ENCODE measurements around the gene MICB.
"Not testable (repeated sequence)": the region's sequence is repeated elsewhere in the genome, so short reads cannot be mapped to it uniquely, and the experiment has no call there.

The MICB gene

DNA sequence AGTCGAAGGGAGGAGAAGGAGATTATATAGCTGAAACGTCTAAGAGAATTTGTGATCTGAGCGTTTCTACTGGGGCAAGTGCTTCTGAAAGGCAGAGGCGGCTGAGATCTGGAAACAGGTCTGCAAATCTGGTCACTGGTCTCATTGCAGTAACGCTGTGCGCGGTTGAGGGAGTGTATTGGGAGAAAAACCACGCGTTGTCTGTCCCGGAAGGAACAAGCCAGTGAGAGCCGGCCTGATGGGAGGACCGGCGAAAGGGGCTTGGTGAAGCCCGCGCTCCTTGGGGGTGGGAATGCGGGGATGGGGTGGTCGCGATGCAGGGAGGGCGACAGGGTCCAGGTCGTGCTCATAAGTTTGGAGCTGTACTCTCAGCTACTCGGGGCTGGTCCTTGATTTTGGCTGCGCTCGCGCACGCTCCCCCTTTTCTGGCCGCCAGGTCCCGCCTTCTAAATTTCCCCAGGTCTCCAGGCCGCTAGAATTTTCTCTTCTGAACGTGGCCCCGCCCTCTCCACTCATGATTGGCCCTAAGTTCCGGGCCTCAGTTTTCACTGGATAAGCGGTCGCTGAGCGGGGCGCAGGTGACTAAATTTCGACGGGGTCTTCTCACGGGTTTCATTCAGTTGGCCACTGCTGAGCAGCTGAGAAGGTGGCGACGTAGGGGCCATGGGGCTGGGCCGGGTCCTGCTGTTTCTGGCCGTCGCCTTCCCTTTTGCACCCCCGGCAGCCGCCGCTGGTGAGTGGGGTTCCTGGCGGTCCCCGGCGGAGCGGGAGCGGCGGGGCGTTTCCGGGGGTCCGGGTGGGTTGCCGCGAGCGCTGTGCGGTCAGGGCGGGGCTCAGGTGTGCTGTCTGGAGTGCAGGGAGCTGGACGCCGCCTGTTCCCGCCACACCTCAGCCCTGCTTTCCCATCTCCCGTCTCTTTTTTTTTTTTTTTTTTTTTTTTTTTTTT, at the start of gene MICB:
TSS of gene MICB (plus strand) at position 615 of the 946 bp plus-strand sequence. CDS start at position 664, 49 bp downstream.
- DNase-seq: peak; percentile 89

DNA sequence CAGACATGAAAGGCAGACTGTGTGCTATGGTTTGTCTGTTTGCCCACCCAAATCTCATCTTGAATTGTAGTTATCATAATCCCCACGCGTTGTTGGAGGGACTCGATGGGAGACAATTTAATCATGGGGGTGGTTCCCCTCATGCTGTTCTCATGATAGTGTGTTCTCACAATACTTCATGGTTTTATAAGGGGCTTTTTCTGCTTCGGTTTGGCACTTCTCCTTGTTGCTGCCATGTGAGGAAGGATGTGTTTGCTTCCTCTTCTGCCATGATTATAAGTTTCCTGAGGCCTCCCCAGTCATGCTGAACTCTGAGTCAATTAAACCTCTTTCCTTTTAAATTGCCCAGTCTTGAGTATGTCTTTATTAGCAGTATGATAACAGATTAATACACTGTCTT, 47.2 kb upstream of the MICB start:
- DNase-seq: no peak

DNA sequence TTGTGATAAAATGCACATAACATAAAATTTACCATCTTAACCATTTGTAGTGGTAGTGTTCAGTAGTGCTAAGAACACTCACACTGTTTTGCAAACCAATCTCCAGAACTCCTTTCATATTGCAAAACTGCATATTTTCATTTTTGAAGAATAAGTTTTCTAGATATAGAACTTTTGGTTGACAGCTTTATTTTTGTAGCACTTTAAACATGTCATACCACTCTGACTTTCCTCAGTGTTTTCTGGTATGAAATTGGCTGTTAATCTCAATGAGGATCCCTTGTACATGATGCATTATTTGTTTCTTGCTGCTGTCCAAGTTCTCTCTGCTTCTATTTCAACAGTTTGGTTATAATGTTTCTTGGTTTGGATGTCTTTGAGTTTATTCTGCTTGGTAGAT, 45.1 kb upstream of the MICB start:
- DNase-seq: no peak

DNA sequence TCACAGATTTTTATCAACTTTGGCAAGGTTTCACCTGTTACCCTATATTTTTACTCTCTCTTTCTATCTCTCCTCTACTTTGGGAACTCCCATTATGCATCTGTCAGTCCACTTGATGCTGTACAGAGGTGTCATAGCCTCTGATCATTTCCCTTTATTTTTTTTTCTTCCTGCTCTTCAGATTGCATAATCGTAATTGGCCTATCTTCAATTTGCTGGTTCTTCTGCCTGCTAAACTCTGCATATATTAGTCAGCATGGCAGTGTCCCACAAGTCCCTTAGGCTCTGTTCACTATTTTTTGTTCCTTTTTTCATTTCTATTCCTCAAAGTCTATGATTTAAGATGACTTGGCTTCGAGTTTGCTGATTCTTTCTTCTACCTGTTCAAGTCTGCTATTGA, 44.7 kb upstream of the MICB start:
- DNase-seq: peak; percentile 43

DNA sequence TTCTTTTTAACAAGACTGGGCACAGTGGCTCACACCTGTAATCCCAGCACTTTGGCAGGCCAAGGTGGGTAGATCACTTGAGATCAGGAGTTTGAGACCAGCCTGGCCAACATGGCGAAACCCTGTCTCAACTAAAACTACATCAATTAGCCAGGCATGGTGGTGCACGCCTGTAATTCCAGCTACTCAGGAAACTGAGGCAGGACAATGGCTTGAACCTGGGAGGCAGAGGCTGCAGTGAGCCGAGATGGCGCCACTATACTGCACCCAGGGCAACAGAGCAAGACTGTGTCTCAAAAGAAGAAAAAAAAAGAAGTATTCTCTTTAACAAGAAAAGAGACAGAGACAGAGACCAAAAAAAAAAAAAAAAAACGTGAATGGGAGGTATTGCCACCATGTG, 38.1 kb upstream of the MICB start:
- not testable (repeated sequence) for DNase-seq

DNA sequence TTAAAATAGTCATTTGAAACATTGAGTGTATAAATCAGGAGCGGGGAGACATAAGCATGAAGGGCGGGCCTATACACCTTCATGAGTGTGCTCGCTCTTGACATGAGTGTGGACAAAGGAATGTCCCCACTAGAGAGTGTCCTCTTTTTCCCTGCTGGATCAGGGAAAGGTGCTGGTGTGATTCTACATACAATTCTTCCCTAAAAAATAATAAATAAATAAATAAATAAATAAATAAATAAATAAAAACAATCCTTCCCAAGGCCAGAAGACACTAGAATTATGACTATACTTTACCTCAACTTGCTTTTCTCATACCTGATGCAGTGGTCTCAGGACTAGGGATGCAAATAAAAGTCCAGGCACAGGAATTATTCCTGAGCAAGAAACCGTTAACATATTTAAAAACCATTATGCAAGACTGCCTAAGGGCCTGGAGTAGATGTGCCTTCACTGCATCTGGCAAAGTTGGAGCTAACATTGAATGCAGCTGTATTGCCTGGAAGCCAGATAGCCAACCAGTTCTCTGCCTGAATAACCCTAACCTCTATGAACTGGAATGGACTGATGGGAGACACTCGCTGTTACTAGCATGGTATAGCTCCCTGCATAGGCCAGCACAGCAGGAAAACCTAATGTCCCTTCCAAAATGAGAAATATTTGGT, 37.5 kb upstream of the MICB start:
- no peak for DNase-seq

DNA sequence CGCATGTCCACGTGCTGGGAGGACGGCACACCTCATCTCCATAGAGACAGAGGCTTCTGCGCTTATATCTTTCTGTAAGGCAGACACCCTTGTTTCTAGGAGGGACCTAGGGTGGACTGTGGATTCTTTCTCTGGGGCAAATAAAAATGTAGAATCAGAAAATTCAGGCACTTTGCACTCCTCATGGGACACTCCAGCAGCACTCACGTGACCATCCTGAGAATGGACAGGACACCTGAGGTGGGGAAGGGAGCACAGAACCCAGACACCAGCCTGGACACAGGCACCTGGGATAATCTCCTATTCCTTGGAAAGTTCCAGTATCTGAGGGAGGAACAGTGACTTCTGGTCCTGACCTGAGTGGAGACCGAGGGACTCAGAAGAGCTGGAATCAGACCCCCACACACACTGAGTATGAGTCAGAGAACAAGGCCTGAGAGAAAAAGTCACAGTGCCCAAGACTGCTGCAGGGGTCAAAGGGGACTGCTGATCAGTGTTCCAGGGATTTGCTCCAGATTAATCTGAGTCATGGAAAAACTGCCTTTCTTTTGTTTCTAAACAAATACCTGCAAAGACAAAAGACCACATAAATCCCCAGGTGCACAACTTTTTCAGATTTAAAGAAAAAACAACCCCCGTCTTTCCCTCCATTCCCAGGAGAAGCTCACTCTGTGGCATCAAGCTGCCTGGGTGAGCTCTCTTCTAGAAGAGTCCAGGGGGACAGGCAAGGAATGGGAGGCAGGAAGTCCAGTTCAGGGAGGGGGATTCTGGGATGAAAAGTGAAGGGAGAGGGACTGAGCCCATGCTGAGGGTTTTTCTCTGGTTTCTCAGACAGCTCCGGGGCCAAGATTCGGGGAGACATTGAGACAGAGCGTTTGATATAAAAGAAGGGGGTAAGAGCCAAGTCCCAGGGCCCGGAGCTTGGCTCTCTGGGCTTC, 35.6 kb upstream of the MICB start:
- DNase-seq: no peak

DNA sequence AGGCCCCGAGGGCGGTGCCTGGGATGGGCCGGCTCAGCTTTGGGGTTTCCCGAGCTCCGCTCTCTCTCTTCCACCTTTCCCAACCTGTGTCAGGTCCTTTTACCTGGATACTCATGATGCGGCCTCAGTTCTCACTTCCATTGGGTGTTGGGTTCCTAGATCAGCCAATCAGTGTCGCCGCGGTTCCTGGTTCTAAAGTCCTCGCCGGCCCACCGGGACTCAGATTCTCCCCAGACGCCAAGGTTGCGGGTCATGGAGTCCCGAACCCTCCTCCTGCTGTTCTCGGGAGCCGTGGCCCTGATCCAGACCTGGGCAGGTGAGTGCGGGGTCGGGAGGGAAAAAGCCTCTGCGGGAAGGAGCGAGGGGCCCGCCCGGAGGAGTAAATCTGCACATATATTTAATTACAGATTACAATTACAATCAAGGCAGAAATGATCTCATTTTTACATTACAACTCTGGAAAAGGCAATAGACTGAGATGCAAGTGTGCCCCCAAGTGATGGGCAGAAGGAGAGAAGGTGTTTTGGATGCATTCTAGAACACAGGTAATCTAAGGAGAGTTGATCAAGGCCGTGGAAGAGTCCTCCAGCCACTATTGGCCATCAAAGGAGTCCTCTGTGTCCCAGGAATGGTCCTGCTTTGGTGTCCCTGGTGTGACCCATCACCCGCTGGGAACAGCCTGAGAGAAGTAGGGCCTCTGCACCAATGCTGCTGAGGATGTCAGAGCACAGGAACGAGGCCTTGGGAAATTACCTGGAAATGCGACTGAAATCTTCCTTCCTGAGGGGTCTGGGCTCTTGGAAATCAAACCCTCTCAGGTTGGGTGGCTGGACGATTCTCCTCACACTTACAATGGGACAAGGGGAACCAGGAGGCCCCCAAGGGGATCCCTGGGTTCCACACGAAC, 34.7 kb upstream of the MICB start:
- peak; percentile 87 for DNase-seq

DNA sequence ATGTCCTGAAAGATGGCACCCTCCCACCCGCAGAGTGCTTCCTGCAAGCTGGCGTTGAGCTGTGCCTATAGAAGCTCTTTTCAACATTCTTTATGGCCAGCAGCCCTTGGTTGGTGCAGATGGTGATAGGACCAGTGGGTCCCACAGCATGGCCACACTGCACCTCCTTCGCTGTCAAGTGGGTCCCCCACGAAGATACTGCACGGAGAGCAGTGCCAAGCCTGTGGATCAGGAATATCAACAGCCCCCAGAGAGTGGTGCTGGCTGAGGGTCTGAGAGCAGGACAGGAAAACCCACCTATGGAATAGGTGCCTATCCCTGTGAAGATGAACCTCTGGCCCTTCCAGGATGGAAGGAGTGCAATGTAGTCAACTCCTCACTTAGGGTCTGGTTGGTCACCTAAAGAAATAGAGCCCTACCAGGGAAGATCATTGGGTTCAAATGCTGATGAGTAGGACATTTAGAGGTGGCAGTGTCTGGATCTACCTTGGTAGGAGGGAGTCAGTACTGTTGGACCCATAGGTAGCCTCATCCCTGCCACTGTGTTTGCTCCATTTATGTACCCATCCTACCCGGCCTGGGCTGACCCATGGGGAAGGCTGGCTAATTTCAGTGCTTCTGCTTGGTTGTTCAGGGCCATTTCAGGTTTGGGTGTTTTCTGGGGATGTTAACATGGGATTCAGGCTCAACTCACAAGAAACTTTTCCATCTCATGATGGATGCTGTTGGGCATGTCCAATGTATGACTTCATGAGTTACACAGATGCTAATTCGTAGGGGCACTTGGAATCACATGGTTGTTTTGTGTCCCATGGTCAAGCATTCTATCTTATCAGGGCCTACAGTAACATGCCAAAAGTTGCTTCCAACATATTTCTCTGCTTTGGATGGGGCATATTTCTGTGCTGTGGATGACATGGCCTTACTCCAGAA, 33.4 kb upstream of the MICB start:
- DNase-seq: no peak

DNA sequence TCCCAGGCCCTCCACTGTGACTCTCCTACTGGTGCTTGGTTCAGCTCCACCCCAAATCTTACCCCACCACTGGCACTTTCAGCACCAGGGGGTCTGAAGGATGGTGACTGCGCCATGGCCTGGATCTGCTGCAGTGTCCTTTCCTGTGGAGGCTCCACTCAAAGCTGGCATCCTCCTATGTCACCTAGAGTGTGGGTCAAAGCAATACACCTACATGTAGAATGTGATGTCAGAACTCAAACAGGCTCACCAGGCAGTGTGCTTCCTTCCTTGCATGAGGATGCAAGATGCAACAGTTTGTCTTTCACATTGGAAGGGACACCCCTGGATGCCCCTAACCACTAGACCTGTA, 32.8 kb upstream of the MICB start:
- DNase-seq: no peak

DNA sequence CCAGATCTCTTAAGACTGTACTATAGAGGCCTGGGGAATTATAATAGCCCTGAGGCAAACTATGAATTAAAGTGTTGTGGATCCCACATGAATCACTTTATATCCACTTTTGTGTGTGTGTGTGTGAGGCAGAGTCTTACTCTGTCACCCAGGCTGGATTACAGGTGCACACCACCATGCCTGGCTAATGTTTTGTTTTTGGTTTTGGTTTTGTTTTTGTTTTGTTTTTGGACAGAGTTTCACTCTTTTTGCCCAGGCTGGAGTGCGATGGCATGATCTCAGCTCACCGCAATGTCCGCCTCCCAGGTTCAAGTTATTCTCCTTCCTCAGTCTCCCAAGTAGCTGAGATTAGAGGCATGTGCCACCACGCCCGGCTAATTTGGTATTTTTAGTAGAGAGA, 32.2 kb upstream of the MICB start:
- DNase-seq: no peak

DNA sequence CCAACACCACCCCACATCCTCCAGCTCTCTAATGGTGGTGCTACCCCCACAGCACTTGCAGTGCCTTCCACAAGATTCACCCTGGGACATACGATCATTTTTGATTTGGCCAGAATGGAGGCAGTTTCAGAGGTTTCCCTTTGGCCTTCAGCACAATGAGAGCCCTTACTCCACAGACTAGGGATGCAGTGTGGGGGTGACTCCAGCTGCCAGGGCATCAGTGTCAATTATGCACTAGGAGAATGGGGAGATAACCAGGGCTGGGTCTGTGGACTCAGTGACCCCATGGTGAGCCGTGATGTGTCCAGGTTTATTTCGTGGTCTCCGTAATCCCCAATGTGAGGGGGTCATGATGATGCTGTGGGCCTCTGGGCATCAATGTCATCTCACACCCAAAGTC, 31.5 kb upstream of the MICB start:
- DNase-seq: no peak

DNA sequence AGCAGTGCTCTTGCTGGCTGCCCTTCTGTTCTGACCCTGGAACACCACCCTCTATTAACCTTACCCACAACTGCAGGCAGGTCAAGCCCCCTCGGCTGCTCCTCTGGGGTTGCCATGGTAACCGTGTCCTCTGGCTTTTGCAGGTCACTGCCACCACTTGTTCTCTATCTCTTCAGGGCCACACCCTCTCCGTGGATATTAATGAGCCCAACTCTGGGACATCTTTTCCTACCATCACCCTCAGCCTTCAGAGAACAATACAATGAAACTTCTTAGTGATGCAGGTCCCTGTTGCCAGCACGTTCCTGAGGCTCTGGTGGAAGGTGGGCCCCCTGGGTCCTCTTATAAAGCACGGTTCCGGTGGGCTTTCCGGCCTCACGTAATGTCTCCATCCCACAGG, 30.8 kb upstream of the MICB start:
- DNase-seq: no peak

DNA sequence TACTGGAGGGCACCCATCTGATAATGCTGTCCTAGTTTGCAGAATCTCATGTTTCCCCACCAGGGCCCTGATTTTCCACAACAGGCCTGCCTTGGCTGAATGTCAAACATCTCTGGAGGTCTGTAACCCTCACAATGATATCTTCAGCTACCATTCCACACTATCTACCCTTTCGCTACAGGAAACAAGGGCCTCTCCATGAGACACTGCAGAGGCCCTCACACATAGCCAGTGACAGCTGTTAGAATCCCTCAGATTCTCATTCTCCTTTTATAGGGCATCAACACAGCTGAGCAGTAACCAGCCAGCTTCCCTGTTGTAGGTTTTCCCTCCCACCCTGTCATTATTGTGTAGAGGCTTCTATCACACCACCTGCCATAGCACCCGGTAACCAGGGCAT, 29.6 kb upstream of the MICB start:
- no peak for DNase-seq

DNA sequence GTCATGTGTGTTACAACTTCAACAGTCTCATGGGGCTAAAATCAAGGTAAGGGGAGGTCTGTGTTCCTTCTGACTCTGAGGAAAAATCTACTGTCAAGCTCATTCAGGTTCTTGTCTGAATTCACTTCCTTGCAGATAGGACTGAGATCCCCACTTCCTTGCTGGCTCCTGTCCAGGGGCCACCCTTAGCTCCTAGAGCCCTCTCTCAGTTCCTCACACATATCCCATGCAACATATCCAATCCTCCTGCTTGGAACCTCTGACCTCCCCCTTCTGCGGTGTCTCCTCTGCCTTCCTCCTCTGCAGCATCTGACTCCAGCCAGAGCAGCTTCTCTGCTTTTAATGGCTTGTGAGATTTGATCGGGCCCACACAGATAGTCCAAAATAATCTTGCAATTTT, 27.1 kb upstream of the MICB start:
- no peak for DNase-seq

DNA sequence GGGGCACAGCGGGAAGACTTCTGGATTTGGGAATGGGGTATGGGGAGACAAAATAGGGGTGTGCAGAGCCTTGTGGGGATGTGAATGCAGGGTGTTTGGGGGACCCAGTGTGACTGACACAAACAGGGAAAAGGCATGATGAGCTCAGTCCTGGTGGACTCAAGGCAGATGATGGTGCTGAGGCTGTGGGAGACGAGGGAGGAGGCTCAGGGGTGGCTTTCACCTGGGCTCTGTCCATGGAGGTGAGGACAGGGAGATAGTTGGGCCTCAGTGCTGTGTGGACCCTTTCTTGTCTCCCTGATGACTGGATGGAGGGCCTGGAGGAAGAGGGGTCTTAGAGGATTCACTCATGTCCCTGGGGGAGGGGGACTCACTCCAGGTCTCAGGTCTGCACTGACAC, 26.2 kb upstream of the MICB start:
- DNase-seq: no peak

DNA sequence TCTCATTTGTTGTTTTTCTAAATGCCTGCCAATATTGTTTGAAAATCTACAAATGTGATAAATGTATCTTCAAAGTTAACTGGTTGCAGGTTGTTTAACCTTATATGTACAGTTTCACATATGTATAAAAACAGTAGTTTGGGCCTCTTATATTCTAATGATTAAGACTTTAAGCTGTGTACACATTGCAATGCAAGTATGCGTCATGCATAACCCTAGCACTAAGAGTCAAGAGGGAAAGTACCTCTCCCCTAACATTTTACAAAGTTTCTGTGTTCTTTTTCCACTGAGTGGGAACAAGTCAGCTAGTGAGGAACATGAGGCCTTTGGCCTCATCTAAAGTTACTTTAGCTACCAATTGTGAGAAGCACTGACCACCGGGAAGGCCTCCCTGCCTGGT, 25.7 kb upstream of the MICB start:
- no peak for DNase-seq

DNA sequence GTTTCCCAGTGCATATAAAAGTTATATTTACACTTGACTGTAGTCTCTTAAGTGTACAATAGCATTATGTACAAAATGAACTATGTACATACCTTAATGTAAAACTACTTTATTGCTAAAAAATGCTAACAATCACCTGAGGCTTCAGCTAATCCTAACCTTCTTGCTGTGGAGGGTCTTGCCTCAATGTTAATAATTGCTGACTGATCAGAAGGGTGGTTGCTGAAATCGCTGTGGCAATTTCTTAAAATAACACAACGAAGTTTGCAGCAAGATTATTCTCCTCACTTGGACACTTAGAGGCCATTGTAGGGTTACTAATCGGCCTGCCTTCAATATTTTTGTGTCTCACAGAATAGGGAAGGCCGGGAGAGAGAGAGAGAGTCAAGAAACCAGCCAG, 24.7 kb upstream of the MICB start:
- no peak for DNase-seq

DNA sequence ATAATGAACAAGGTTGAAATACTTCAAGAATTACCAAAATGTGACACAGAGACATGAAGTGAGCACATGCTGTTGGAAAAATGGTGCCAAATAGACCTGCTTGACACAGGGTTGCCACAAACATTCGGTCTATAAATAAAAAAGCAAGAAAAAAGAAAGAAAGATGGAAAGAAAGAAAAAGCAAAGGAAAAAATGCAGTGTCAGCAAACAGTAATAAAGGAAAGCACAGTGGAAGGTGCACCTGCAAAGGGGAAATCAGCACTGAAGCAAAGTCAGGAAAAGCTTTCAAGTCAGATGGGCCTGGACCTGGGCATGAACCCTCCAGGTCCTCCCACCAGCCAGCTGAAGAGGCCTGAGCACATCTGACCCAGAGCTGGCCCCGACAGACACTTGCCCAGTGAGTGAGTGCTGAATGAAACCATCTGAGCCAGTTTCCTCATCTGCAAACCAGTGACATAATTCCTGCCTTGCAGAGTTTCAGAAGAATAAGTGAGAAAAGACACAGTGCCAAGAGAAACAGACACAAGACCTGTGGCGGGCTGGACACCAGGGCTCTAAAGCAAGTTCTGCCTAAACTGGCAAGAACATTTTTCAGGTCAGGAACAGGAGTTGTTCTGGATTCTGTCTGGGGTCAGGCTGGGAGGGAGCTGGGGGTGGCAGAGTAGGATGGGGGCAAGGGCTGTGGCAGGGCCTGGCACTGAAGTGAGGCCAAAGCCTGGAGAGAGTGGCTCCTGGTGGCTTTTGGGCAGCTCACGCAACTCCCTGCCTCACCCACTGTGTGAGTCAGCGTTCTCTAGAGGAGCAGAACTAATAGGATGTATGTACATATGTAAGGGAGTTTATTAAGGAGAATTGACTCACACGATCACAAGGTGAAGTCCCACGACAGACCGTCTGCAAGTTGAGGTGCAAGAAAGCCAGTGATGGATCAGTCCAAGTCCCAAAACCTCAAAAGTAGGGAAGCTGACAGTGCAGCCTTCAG, 23.9 kb upstream of the MICB start:
- no peak for DNase-seq

DNA sequence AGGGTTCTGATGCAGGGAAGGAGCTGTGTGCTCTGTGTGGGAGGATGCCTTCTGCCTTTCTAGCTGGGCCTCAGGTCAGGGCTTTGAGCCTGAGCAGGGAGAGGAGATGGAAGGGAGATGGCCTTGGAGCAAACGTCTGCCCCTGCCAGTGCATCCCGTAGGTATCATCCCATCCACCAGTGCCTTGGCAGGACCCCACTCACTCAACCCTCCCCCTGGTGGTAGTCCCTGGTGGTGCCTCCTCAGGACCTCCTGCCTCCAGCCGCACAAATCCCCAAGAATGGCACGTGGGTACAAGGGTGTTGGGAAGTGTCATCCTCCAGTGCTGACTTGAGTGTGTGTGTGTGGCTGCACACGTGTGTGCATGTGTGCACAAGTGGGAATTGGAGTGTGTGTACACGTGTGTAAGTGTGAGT, 23.1 kb upstream of the MICB start:
- no peak for DNase-seq

Measured in OCI-M1 (cell line).